HFFc6 (cell line): ENCODE results near the gene ERMARD. TPM values are rescaled to one million over a fixed set of nuclear protein-coding genes. Genes with fewer than 3 reads are reported as not detected.

ENCODE experiments used
- DNase-seq: peaks from one replicate; pipeline ENCODE4 v3.0.0-alpha.2; 2018
- H3K27ac Mint-ChIP-seq: 2 replicates; pipeline ENCODE4 v1.8.0; 2020; ENCODE audit warnings: mild to moderate bottlenecking, mixed read lengths
- H3K27me3 Mint-ChIP-seq: 2 replicates; pipeline ENCODE4 v1.8.0; 2021; ENCODE audit warnings: mild to moderate bottlenecking, moderate library complexity, mixed read lengths; ENCODE audit not compliant: insufficient read depth
- H3K36me3 Mint-ChIP-seq: 2 replicates; pipeline ENCODE4 v1.8.0; 2021; ENCODE audit warnings: low read depth, mixed read lengths
- H3K4me1 Mint-ChIP-seq: 2 replicates; pipeline ENCODE4 v1.8.0; 2020; ENCODE audit warnings: low read depth, mixed read lengths
- H3K4me3 Mint-ChIP-seq: 2 replicates; pipeline ENCODE4 v1.8.0; 2020; ENCODE audit warnings: mild to moderate bottlenecking, moderate library complexity, mixed read lengths
- H3K9me3 Mint-ChIP-seq: 2 replicates; pipeline ENCODE4 v1.8.0; 2020; ENCODE audit warnings: mild to moderate bottlenecking, mixed read lengths
- CTCF ChIP-seq: fragments of 200-600 bp; sonication (generic); IDR thresholded peaks from 2 replicates; pipeline ENCODE4 v1.5.0; 2021; ENCODE audit warnings: antibody characterized with exemption, mild to moderate bottlenecking
- long read RNA-seq: library from polyadenylated mRNA; unstranded; transcript quantifications from one replicate; pipeline ENCODE4 v2.0.0, GENCODE V29; 2019
- total RNA-seq, 6 experiments: library from RNA; stranded (reverse); fragmentation: NEBNext Ultra II Directional; extraction: Animal tissue kit (Norgen Biotek cat#: 25700); gene quantifications; 2 replicates in 1 of 6; 3 replicates in 5 of 6; pipeline ENCODE4 v1.2.3, GENCODE V29; 2021

Gene ERMARD
- total RNA-seq, result 10 to 100 TPM; 13.7 to 17.5 (median 15.9) TPM
- long read RNA-seq, transcript ERMARD-203 (18 exons, 2,141 nt), result major isoform, 5 of 14 reads
- long read RNA-seq, partial matches to known transcripts, result 3 of 14 reads
- long read RNA-seq, other reads (novel, unspliced or antisense), result 6 of 14 reads

- H3K27ac Mint-ChIP-seq, result peak within 1 kb of the TSS; percentile 100
- peaks cover 31% of the 10 kb centered on the region for H3K4me1 Mint-ChIP-seq
- H3K9me3 Mint-ChIP-seq, result no peaks in the 10 kb centered on the region; the same call in 1 of the 2 replicates
- DNase-seq, result peak; percentile 91
- TF ChIP-seq CTCF, result peak; percentile 47; the same call in 1 of the 2 replicates
- H3K36me3 Mint-ChIP-seq, result peaks cover 7% of the 10 kb centered on the region; the same call in 1 of the 2 replicates
- H3K4me3 Mint-ChIP-seq, result peak within 1 kb of the TSS; percentile 100
- H3K27me3 Mint-ChIP-seq, result peaks cover 3% of the 10 kb centered on the region
Measured at GRCh38 chr6:169751242-169752073, at the start of gene ERMARD, which contains the start of gene DYNLT2. ERMARD (plus strand) TSS chr6:169751622; CDS start chr6:169751658, 36 bp downstream. DYNLT2 (minus strand) TSS chr6:169751572; CDS start chr6:169751458, 114 bp downstream.

GRCh38 chr6:169701954-169702839 is 49.2 kb upstream of the ERMARD start, which contains the start of the genes C6orf120 and WDR27:
C6orf120 (plus strand) TSS chr6:169702126; CDS start chr6:169702460, 334 bp downstream.
WDR27 (minus strand) TSS chr6:169702029; CDS start chr6:169689005, 13,024 bp downstream.
- Mint-ChIP-seq H3K4me1 (peaks cover 70% of the 10 kb centered on the region), H3K36me3 (peaks cover 15% of the 10 kb centered on the region)

GRCh38 chr6:169702840-169703246 is 48.6 kb upstream of the ERMARD start:
- H3K4me1 Mint-ChIP-seq, result peaks cover 65% of the 10 kb centered on the region
- TF ChIP-seq CTCF, result no peak
- peak overlapping the region; percentile 82 for H3K27ac Mint-ChIP-seq
- no peaks in the 10 kb centered on the region for H3K9me3 Mint-ChIP-seq
- peaks cover 10% of the 10 kb centered on the region for H3K36me3 Mint-ChIP-seq
- DNase-seq, result no peak
- H3K4me3 Mint-ChIP-seq, result peak overlapping the region; percentile 87
- no peaks in the 10 kb centered on the region for H3K27me3 Mint-ChIP-seq

More at GRCh38 chr6:169701954-169702839, 49.2 kb upstream of the ERMARD start, which contains the start of the genes C6orf120 and WDR27:
- Mint-ChIP-seq H3K4me3 (peak within 1 kb of the TSS; percentile 96), H3K27me3 (no peaks in the 10 kb centered on the region), H3K9me3 (no peaks in the 10 kb centered on the region), H3K27ac (peak within 1 kb of the TSS; percentile 90)
- DNase-seq, result peak; percentile 96
- TF ChIP-seq CTCF, result peak; percentile 20; the same call in 1 of the 2 replicates

- Mint-ChIP-seq H3K4me1 (peaks cover 37% of the 10 kb centered on the region), H3K27ac (no peak overlapping the region), H3K9me3 (no peaks in the 10 kb centered on the region), H3K27me3 (no peaks in the 10 kb centered on the region; the same call in 1 of the 2 replicates), H3K4me3 (no peak overlapping the region), H3K36me3 (peaks cover 8% of the 10 kb centered on the region; the same call in 1 of the 2 replicates)
- no peak for DNase-seq
- TF ChIP-seq CTCF, result no peak
Measured at GRCh38 chr6:169707772-169708171, 43.6 kb upstream of the ERMARD start.

GRCh38 chr6:169709293-169709692 is 42.1 kb upstream of the ERMARD start:
- Mint-ChIP-seq H3K4me1 (peaks cover 21% of the 10 kb centered on the region), H3K36me3 (peaks cover under 1% of the 10 kb centered on the region; the same call in 1 of the 2 replicates), H3K27me3 (no peaks in the 10 kb centered on the region; the same call in 1 of the 2 replicates), H3K4me3 (no peak overlapping the region), H3K27ac (no peak overlapping the region), H3K9me3 (no peaks in the 10 kb centered on the region)
- no peak for DNase-seq
- no peak for TF ChIP-seq CTCF
